ENCODE results near the gene SLC6A7. TPM values are rescaled to one million over a fixed set of nuclear protein-coding genes. Genes with fewer than 3 reads are reported as not detected.

Gene SLC6A7
- total RNA-seq, 2 donors from 2014 or later, result 5.0 to 24.9 TPM

- Histone ChIP-seq H3K9ac (ENCODE audit: low read depth in 2 of 2, low read length in 2 of 2) (no peak overlapping the region), H3K4me3 (no peak overlapping the region), H3K36me3 (no peaks in the 10 kb centered on the region), H3K4me1 (no peaks in the 10 kb centered on the region), H3K9me3 (no peaks in the 10 kb centered on the region), H3K27me3 (no peaks in the 10 kb centered on the region), H3K27ac (no peak overlapping the region)
- DNase-seq, result no peak
- TF ChIP-seq CTCF (IDR thresholded peaks at IDR 0.05), result no peak
- intact Hi-C loops (cut with DNase I), result no loop called here
Measured at GRCh38 chr5:150147670-150148069, 42.2 kb upstream of the SLC6A7 start.

GRCh38 chr5:150148117-150148927, 41.5 kb upstream of the SLC6A7 start:
- intact Hi-C loops (cut with DNase I), result no loop called here
- no peak overlapping the region for H3K4me3 ChIP-seq
- H3K27ac ChIP-seq, result no peak overlapping the region

GRCh38 chr5:150149618-150150017, 40.2 kb upstream of the SLC6A7 start:
- no peak for TF ChIP-seq CTCF (IDR thresholded peaks at IDR 0.05)
- Histone ChIP-seq H3K27me3 (no peaks in the 10 kb centered on the region), H3K4me1 (no peaks in the 10 kb centered on the region), H3K4me3 (no peak overlapping the region), H3K36me3 (no peaks in the 10 kb centered on the region), H3K27ac (no peak overlapping the region), H3K9ac (ENCODE audit: low read depth in 2 of 2, low read length in 2 of 2) (no peak overlapping the region), H3K9me3 (no peaks in the 10 kb centered on the region)
- intact Hi-C loops (cut with DNase I), result no loop called here
- DNase-seq, result no peak

More at GRCh38 chr5:150148117-150148927, 41.5 kb upstream of the SLC6A7 start:
- Histone ChIP-seq H3K9ac (ENCODE audit: low read depth in 2 of 2, low read length in 2 of 2) (no peak overlapping the region), H3K4me1 (no peaks in the 10 kb centered on the region), H3K9me3 (no peaks in the 10 kb centered on the region), H3K27me3 (no peaks in the 10 kb centered on the region), H3K36me3 (no peaks in the 10 kb centered on the region)
- DNase-seq, result no peak
- no peak for TF ChIP-seq CTCF (IDR thresholded peaks at IDR 0.05)

GRCh38 chr5:150152636-150153462, 37.0 kb upstream of the SLC6A7 start:
- no peak for TF ChIP-seq CTCF (IDR thresholded peaks at IDR 0.05)

GRCh38 chr5:150153483-150153882, 36.4 kb upstream of the SLC6A7 start:
- peak overlapping the region; percentile 11 for H3K4me3 ChIP-seq
- no peak for TF ChIP-seq CTCF (IDR thresholded peaks at IDR 0.05)
- no peak for DNase-seq
- H3K27me3 ChIP-seq, result no peaks in the 10 kb centered on the region
- H3K27ac ChIP-seq, result peak overlapping the region; percentile 73
- H3K9me3 ChIP-seq, result no peaks in the 10 kb centered on the region
- H3K36me3 ChIP-seq, result no peaks in the 10 kb centered on the region
- H3K4me1 ChIP-seq, result no peaks in the 10 kb centered on the region
- intact Hi-C loops (cut with DNase I), result no loop called here
- H3K9ac ChIP-seq (ENCODE audit: low read depth in 2 of 2, low read length in 2 of 2), result peak overlapping the region in 1 of 2 donors; percentile 3

More at GRCh38 chr5:150152636-150153462, 37.0 kb upstream of the SLC6A7 start:
- no peak for DNase-seq
- intact Hi-C loops (cut with DNase I), result no loop called here
- Histone ChIP-seq H3K27me3 (no peaks in the 10 kb centered on the region), H3K9ac (ENCODE audit: low read depth in 2 of 2, low read length in 2 of 2) (peak overlapping the region; percentile 13 to 43), H3K36me3 (no peaks in the 10 kb centered on the region), H3K9me3 (no peaks in the 10 kb centered on the region), H3K4me1 (no peaks in the 10 kb centered on the region), H3K27ac (peak overlapping the region; percentile 73), H3K4me3 (peak overlapping the region; percentile 1)

Measured in colonic mucosa (tissue), 4 donors.